Spleen (tissue), 11 donors: ENCODE results near the gene ETV3. TPM values are rescaled to one million over a fixed set of nuclear protein-coding genes. Genes with fewer than 3 reads are reported as not detected.

Experiments used
- DNase-seq: peaks from one replicate; pipeline ENCODE4 v3.0.0-alpha.2; 2020
- H3K27ac ChIP-seq, 8 donors: fragments of 200-600 bp; sonication (generic) in 7 of 8; 1 replicate in 4 of 8; 2 replicates in 4 of 8; pipeline versions ENCODE4 v1.5.0 to v1.8.0; 2016 to 2021; ENCODE audit warnings: inconsistent platforms in 4 of 8, mild to moderate bottlenecking in 4 of 8, moderate library complexity in 1 of 8
- H3K27me3 ChIP-seq, 7 donors: fragments of 200-600 bp; sonication (generic) in 6 of 7; replicated peaks in 1 of 7; 1 replicate in 4 of 7; 2 replicates in 3 of 7; pipeline versions ENCODE4 v1.5.0 to v1.8.0; 2016 to 2021; ENCODE audit warnings: inconsistent platforms in 3 of 7, mild to moderate bottlenecking in 1 of 7
- H3K36me3 ChIP-seq, 6 donors: fragments of 200-600 bp; sonication (generic) in 5 of 6; 1 replicate in 4 of 6; 2 replicates in 2 of 6; pipeline versions ENCODE4 v1.5.0 to v1.8.0; 2016 to 2021; ENCODE audit warnings: inconsistent platforms in 2 of 6
- H3K4me1 ChIP-seq, 6 donors: fragments of 200-600 bp; sonication (generic) in 5 of 6; 1 replicate in 3 of 6; 2 replicates in 3 of 6; pipeline versions ENCODE4 v1.5.0 to v1.8.0; 2016 to 2021; ENCODE audit warnings: inconsistent platforms in 3 of 6
- H3K4me3 ChIP-seq, 8 donors: fragments of 200-600 bp; sonication (generic) in 7 of 8; 1 replicate in 4 of 8; 2 replicates in 4 of 8; pipeline versions ENCODE4 v1.5.0 to v1.8.0; 2016 to 2021; ENCODE audit warnings: inconsistent platforms in 4 of 8, mild to moderate bottlenecking in 4 of 8, moderate library complexity in 2 of 8
- H3K9me3 ChIP-seq, 8 donors: fragments of 200-600 bp; sonication (generic) in 7 of 8; 1 replicate in 4 of 8; 2 replicates in 4 of 8; pipeline versions ENCODE4 v1.5.0 to v1.8.0; 2016 to 2021; ENCODE audit warnings: inconsistent platforms in 4 of 8
- CTCF ChIP-seq, 11 experiments: fragments of 200-600 bp in 7 of 11; fragments of 450-650 bp in 4 of 11; sonication (generic) in 4 of 11; IDR thresholded peaks in 8 of 11; conservative IDR thresholded peaks in 3 of 11; 1 replicate in 7 of 11; 2 replicates in 4 of 11; pipeline versions ENCODE4 v1.4.0 to v1.8.0; 2016 to 2021; ENCODE audit warnings: antibody characterized with exemption in 11 of 11, inconsistent platforms in 4 of 11, mild to moderate bottlenecking in 1 of 11
- POLR2A ChIP-seq, 3 donors: fragments of 450-650 bp; IDR thresholded peaks; one replicate each; pipeline ENCODE4 v1.5.1; 2017; ENCODE audit warnings: antibody characterized with exemption in 3 of 3, mild to moderate bottlenecking in 1 of 3
- POLR2AphosphoS5 ChIP-seq, 3 donors: sonication (generic); formaldehyde crosslinking; IDR thresholded peaks; one replicate each; pipeline ENCODE4 v1.5.1; 2017; ENCODE audit warnings: antibody characterized with exemption in 3 of 3
- WGBS, 5 donors: extraction: QIAGEN DNeasy Blood & Tissue Kit in 3 of 5; methylation state at CpG; one replicate each; pipeline versions ENCODE4 v1.1.5 to v1.1.7; 2013 to 2018; 5-methylcytosine and 5-hydroxymethylcytosine counted together
- intact Hi-C: fragments of 100-400 bp; cut with DNase I; formaldehyde crosslinking; loops from one replicate; pipeline ENCODE4 v1.15.0; 2023; ENCODE audit warnings: low total_unique reads
- polyA plus RNA-seq, 3 donors: library from polyadenylated mRNA; stranded (reverse); fragments of 200-250 nt; gene quantifications; one replicate each; pipeline ENCODE4 v1.2.1, GENCODE V29; 2013
- total RNA-seq, 7 donors: library from RNA; depleted of rRNA in 3 of 7; stranded (reverse); fragments of >200 nt in 3 of 7; fragmentation: NEBNext Ultra II Directional in 4 of 7; extraction: Animal tissue kit (Norgen Biotek cat#: 25700) in 4 of 7; gene quantifications; one replicate each; pipeline versions ENCODE4 v1.1.0 to v1.2.1, GENCODE V29; 2016 to 2021
- donor health status: healthy with polysubstance abuse.
- donor health status: DM: no; HTN: no; CAD: no; lungs with moderate emphysema.
- donor health status: DM: no; HTN: no; CAD: no.
- donor health status: Bipolar disorder and iron deficiency.
- donor health status: healthy.
- donor health status: DM: no; HTN: no; CAD: no.
- donor health status: DM: yes; HTN: yes; CAD: no.

ETV3 gene
- total and polyA plus RNA-seq, 10 donors = 4.2 to 35.9 (median 20.8) TPM

DNA sequence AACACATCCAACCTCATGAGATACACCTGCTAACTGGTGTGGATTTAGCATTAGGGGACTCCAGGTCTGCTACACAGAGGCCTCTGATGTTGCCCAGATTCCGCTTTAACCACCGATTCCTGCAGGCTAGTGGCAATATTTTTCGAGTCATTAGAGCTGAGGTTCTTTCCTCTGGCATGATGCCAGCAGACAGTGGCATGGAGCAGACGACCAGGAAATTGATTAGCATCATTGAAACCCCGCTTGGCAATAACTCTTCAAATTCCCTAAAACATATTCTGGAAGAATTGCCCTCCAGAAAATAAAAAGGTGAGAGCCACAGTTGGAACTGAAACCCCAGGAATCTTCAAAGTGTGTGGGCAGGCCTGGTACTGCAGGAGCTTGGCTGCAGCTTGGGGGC lies 28.4 kb upstream of the ETV3 start:
- intact Hi-C loops = no loop called here
- H3K36me3 ChIP-seq = no peaks in the 10 kb centered on the region
- no peaks in the 10 kb centered on the region for H3K9me3 ChIP-seq
- DNase-seq = no peak
- H3K27me3 ChIP-seq = peaks cover 0 to 26% (median 0%) of the 10 kb centered on the region in 7 donors
- H3K4me1 ChIP-seq = peaks cover 0 to 6% (median 4%) of the 10 kb centered on the region in 6 donors
- TF ChIP-seq POLR2AphosphoS5 (IDR thresholded peaks at IDR 0.05) = no peak
- no peak for TF ChIP-seq POLR2A (IDR thresholded peaks at IDR 0.05)
- TF ChIP-seq CTCF (IDR thresholded peaks at IDR 0.05 in 8 of 11, conservative IDR thresholded peaks at IDR 0.05 in 3 of 11) = no peak
- H3K4me3 ChIP-seq = no peak overlapping the region
- 55 to 64% (median 60%) methylated on average over 5 of the region's 5 CpGs for WGBS, 5 donors
- H3K27ac ChIP-seq = no peak overlapping the region

GRCh38 chr1:157163273-157164127 lies 25.3 kb upstream of the ETV3 start:
- H3K4me3 ChIP-seq = peak overlapping the region in 1 of 8 donors; percentile 19
- H3K27ac ChIP-seq = no peak overlapping the region
- TF ChIP-seq POLR2AphosphoS5 (IDR thresholded peaks at IDR 0.05) (no peak), CTCF (IDR thresholded peaks at IDR 0.05 in 8 of 11, conservative IDR thresholded peaks at IDR 0.05 in 3 of 11) (peak; percentile 42 to 88 (median 84))
- intact Hi-C loops = no loop called here
- peaks cover 0 to 25% (median 0%) of the 10 kb centered on the region in 7 donors for H3K27me3 ChIP-seq
- no peaks in the 10 kb centered on the region for H3K9me3 ChIP-seq
- H3K4me1 ChIP-seq = peaks cover 0 to 6% (median 4%) of the 10 kb centered on the region in 6 donors
- no peaks in the 10 kb centered on the region for H3K36me3 ChIP-seq
- peak; percentile 87 for DNase-seq
- 15 to 23% (median 18%) methylated on average over 18 to 21 of the region's 21 CpGs for WGBS, 5 donors

- DNase-seq = no peak
Observed at GRCh38 chr1:157162345-157162744, 24.1 kb upstream of the ETV3 start.

More at GRCh38 chr1:157162345-157162744, 24.1 kb upstream of the ETV3 start:
- TF ChIP-seq POLR2A (IDR thresholded peaks at IDR 0.05) = no peak
- no peak for TF ChIP-seq POLR2AphosphoS5 (IDR thresholded peaks at IDR 0.05)
- no peak for TF ChIP-seq CTCF (IDR thresholded peaks at IDR 0.05 in 8 of 11, conservative IDR thresholded peaks at IDR 0.05 in 3 of 11)
- Histone ChIP-seq H3K4me1 (peaks cover 0 to 6% (median 4%) of the 10 kb centered on the region in 6 donors), H3K36me3 (no peaks in the 10 kb centered on the region), H3K4me3 (no peak overlapping the region), H3K9me3 (no peaks in the 10 kb centered on the region), H3K27ac (no peak overlapping the region), H3K27me3 (peaks cover 0 to 23% (median 0%) of the 10 kb centered on the region in 7 donors)
- WGBS, 5 donors = 89 to 96% (median 94%) methylated on average over 4 of the region's 4 CpGs
- intact Hi-C loops = no loop called here
